ENCODE measurements around the gene FSTL4. TPM values are rescaled to one million over a fixed set of nuclear protein-coding genes. Genes with fewer than 3 reads are reported as not detected.

Gene FSTL4
- total and polyA plus RNA-seq, 2 of the 13 experiments (the other 11 are each of a cell fraction or from before 2014, with no cell fraction given) = 2.1 to 3.0 TPM

DNA sequence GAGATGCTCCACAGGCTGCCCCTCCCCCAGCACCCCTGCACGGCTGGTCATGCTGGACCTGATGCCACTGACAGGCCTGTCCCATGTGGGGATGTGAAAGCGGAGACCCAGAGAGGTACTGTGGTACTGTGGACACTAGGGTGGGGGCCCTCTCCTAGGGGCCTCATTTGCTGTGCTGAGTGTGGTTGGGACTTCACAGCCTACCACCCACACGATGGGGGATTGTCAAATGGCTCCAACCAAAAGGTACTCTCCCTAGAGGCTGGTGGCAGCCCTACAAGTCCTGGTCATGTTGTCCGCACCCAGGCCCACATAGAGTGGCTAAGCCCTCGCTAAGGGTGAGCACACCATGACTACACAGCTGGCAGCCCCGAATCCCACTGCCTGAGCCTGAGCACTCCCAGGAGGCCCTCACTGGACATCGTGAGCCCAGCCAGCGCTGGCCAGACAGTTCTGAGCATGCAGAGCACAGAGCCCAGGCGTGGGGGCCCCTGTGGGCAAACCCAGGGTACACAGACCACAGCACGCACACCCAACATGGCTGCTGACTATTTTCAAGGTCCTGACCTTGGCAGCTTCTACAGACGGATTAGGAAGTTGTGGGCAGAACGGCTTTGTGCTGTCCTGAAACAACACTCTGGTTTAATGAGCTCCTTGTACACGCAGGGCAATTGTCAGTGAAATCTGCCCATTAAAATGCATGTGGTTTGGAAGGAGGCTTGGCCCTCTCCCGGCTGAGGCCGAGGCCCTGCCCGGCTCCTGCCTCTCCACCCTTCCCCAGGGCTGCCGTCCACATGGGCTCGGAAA, 346.4 kb downstream of the FSTL4 start (continued):
- TF ChIP-seq, protein P1, sequence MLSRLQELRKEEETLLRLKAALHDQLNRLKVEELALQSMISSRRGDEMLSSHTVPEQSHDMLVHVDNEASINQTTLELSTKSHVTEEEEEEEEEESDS (CRISPR knock-in tag; IDR thresholded peaks at IDR 0.05; ENCODE audit: borderline replicate concordance) = no peak
- TF ChIP-seq, protein P2, sequence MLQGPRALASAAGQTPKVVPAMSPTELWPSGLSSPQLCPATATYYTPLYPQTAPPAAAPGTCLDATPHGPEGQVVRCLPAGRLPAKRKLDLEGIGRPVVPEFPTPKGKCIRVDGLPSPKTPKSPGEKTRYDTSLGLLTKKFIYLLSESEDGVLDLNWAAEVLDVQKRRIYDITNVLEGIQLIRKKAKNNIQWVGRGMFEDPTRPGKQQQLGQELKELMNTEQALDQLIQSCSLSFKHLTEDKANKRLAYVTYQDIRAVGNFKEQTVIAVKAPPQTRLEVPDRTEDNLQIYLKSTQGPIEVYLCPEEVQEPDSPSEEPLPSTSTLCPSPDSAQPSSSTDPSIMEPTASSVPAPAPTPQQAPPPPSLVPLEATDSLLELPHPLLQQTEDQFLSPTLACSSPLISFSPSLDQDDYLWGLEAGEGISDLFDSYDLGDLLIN (CRISPR knock-in tag; IDR thresholded peaks at IDR 0.05; ENCODE audit: borderline replicate concordance) = no peak
- TF ChIP-seq ZNF605 (CRISPR knock-in tag; IDR thresholded peaks at IDR 0.05) (no peak), ZNF619 (CRISPR knock-in tag; IDR thresholded peaks at IDR 0.05) (no peak), NRL (CRISPR knock-in tag; IDR thresholded peaks at IDR 0.05; ENCODE audit: borderline replicate concordance) (0 out of 2 replicates have a peak, but pooled peaks have one; percentile 54), FOXK2 (IDR thresholded peaks at IDR 0.05) (no peak), SMC3 (IDR thresholded peaks at IDR 0.05; ENCODE audit: low read length) (no peak), BRCA1 (CRISPR knock-in tag; IDR thresholded peaks at IDR 0.05) (no peak), SAP130 (CRISPR knock-in tag; IDR thresholded peaks at IDR 0.05; ENCODE audit: low read depth) (no peak), FOXO1 (CRISPR knock-in tag; IDR thresholded peaks at IDR 0.05) (peak; percentile 63), ZNF329 (CRISPR knock-in tag; IDR thresholded peaks at IDR 0.05; ENCODE audit: low read depth) (no peak), ZNF562 (CRISPR knock-in tag; IDR thresholded peaks at IDR 0.05; ENCODE audit: borderline replicate concordance) (no peak), ZNF343 (CRISPR knock-in tag; IDR thresholded peaks at IDR 0.05) (no peak), YEATS4 (CRISPR knock-in tag; IDR thresholded peaks at IDR 0.05; ENCODE audit: borderline replicate concordance) (no peak), ZNF713 (CRISPR knock-in tag; IDR thresholded peaks at IDR 0.05) (no peak), AHR (CRISPR knock-in tag; IDR thresholded peaks at IDR 0.05) (no peak), ZFYVE20 (CRISPR knock-in tag; IDR thresholded peaks at IDR 0.05; ENCODE audit: borderline replicate concordance, low read depth) (no peak), SOX13 (IDR thresholded peaks at IDR 0.05) (no peak), SOX13 (CRISPR knock-in tag; conservative IDR thresholded peaks at IDR 0.05 in 1 of 2, IDR thresholded peaks at IDR 0.05 in 1 of 2) (peak in 1 of 2 experiments; percentile 25; a peak in 2 of 4 replicates), ZNF251 (CRISPR knock-in tag; IDR thresholded peaks at IDR 0.05) (no peak), KLF16 (CRISPR knock-in tag; IDR thresholded peaks at IDR 0.05) (no peak), ZNF292 (CRISPR knock-in tag; IDR thresholded peaks at IDR 0.05; ENCODE audit: borderline replicate concordance, low read depth) (no peak), SPEN (CRISPR knock-in tag; IDR thresholded peaks at IDR 0.05; ENCODE audit: low read depth) (peak; percentile 18; the same call in 1 of the 2 replicates)
- TF ChIP-seq, protein P3, sequence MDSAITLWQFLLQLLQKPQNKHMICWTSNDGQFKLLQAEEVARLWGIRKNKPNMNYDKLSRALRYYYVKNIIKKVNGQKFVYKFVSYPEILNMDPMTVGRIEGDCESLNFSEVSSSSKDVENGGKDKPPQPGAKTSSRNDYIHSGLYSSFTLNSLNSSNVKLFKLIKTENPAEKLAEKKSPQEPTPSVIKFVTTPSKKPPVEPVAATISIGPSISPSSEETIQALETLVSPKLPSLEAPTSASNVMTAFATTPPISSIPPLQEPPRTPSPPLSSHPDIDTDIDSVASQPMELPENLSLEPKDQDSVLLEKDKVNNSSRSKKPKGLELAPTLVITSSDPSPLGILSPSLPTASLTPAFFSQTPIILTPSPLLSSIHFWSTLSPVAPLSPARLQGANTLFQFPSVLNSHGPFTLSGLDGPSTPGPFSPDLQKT (CRISPR knock-in tag; IDR thresholded peaks at IDR 0.05; ENCODE audit: borderline replicate concordance) = no peak
- TF ChIP-seq, protein P4, sequence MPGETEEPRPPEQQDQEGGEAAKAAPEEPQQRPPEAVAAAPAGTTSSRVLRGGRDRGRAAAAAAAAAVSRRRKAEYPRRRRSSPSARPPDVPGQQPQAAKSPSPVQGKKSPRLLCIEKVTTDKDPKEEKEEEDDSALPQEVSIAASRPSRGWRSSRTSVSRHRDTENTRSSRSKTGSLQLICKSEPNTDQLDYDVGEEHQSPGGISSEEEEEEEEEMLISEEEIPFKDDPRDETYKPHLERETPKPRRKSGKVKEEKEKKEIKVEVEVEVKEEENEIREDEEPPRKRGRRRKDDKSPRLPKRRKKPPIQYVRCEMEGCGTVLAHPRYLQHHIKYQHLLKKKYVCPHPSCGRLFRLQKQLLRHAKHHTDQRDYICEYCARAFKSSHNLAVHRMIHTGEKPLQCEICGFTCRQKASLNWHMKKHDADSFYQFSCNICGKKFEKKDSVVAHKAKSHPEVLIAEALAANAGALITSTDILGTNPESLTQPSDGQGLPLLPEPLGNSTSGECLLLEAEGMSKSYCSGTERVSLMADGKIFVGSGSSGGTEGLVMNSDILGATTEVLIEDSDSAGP (CRISPR knock-in tag; IDR thresholded peaks at IDR 0.05; ENCODE audit: borderline replicate concordance) = peak; percentile 14; the same call in 1 of the 2 replicates
- TF ChIP-seq, protein P5, sequence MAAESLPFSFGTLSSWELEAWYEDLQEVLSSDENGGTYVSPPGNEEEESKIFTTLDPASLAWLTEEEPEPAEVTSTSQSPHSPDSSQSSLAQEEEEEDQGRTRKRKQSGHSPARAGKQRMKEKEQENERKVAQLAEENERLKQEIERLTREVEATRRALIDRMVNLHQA (CRISPR knock-in tag; IDR thresholded peaks at IDR 0.05) = no peak

Measured in HepG2 (cell line).